ENCODE measurements around the gene IZUMO4. TPM values are rescaled to one million over a fixed set of nuclear protein-coding genes. Genes with fewer than 3 reads are reported as not detected.

Gene IZUMO4
- total RNA-seq, 1 experiment from 2014 or later, result 5.3 TPM

GRCh38 chr19:2072757-2073551, 23.8 kb upstream of the IZUMO4 start:
- Mint-ChIP-seq H3K36me3 (ENCODE audit: insufficient read depth, unreplicated experiment) (peaks cover 76% of the 10 kb centered on the region), H3K27ac (ENCODE audit: low read depth, unreplicated experiment) (no peak overlapping the region), H3K27me3 (ENCODE audit: insufficient read depth, unreplicated experiment) (no peaks in the 10 kb centered on the region), H3K4me3 (ENCODE audit: unreplicated experiment) (no peak overlapping the region), H3K4me1 (ENCODE audit: insufficient read depth, unreplicated experiment) (no peaks in the 10 kb centered on the region), H3K9me3 (ENCODE audit: unreplicated experiment) (no peaks in the 10 kb centered on the region)
- CTCF ChIA-PET, result interaction anchor here (1.0 kb wide), 1 partner anchor 54 kb away, joined by 4 read pairs; no protein-coding TSS in a partner anchor
- no peak for DNase-seq (ENCODE audit: unreplicated experiment)
- POLR2A ChIA-PET, result interaction anchor here (0.6 kb wide), 1 partner anchor 14 kb away, joined by 3 read pairs; no protein-coding TSS in a partner anchor
- intact Hi-C loops (cut with micrococcal nuclease), result no loop called here
- BruUV-seq (replicated peaks), result no TSS peak
- TF ChIP-seq CTCF (IDR thresholded peaks at IDR 0.05; ENCODE audit: unreplicated experiment), result no peak

DNA sequence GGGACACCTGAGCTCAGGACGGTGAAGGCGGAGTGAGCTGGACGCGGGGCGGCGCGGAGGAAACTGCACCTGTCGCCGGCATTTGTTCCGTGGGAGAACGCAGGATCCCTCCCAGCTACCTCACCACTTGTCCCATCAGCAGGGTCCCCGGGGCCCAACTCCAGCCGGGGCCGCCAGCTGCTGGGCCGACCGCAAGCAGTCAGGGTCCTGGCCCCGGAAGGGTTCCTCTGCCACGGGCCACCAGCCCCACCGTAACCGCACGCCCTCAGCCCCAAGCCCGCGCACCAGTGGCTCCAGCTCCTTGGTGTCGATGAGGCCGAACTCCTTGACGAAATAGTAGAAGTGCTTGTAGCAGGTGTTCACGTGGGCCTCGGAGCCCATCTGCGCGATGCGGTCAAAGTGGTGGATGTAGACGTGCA, 20.2 kb upstream of the IZUMO4 start:
- Mint-ChIP-seq H3K9me3 (ENCODE audit: unreplicated experiment) (no peaks in the 10 kb centered on the region), H3K4me3 (ENCODE audit: unreplicated experiment) (no peak overlapping the region), H3K27ac (ENCODE audit: low read depth, unreplicated experiment) (no peak overlapping the region), H3K4me1 (ENCODE audit: insufficient read depth, unreplicated experiment) (peaks cover 6% of the 10 kb centered on the region), H3K27me3 (ENCODE audit: insufficient read depth, unreplicated experiment) (no peaks in the 10 kb centered on the region), H3K36me3 (ENCODE audit: insufficient read depth, unreplicated experiment) (peaks cover 78% of the 10 kb centered on the region)
- DNase-seq (ENCODE audit: unreplicated experiment), result no peak
- intact Hi-C loops (cut with micrococcal nuclease), result no loop called here
- no TSS peak for BruUV-seq (replicated peaks)
- ChIA-PET POLR2A (no interaction called here), CTCF (interaction anchor here (0.6 kb wide), 1 partner anchor 18 kb away, joined by 4 read pairs; no protein-coding TSS in a partner anchor)
- TF ChIP-seq CTCF (IDR thresholded peaks at IDR 0.05; ENCODE audit: unreplicated experiment), result no peak

- POLR2A ChIA-PET, result interaction anchor here (0.6 to 1.2 kb wide), 2 partner anchors 15 to 65 kb away, joined by 3 read pairs; no protein-coding TSS in a partner anchor
- intact Hi-C loops (cut with micrococcal nuclease), result no loop called here
- no peak overlapping the region for H3K4me3 Mint-ChIP-seq (ENCODE audit: unreplicated experiment)
- no TSS peak for BruUV-seq (replicated peaks)
- no peaks in the 10 kb centered on the region for H3K9me3 Mint-ChIP-seq (ENCODE audit: unreplicated experiment)
- no peak for DNase-seq (ENCODE audit: unreplicated experiment)
- H3K36me3 Mint-ChIP-seq (ENCODE audit: insufficient read depth, unreplicated experiment), result peaks cover 70% of the 10 kb centered on the region
- H3K4me1 Mint-ChIP-seq (ENCODE audit: insufficient read depth, unreplicated experiment), result peaks cover 6% of the 10 kb centered on the region
- TF ChIP-seq CTCF (IDR thresholded peaks at IDR 0.05; ENCODE audit: unreplicated experiment), result no peak
- H3K27me3 Mint-ChIP-seq (ENCODE audit: insufficient read depth, unreplicated experiment), result no peaks in the 10 kb centered on the region
- no peak overlapping the region for H3K27ac Mint-ChIP-seq (ENCODE audit: low read depth, unreplicated experiment)
- CTCF ChIA-PET, result interaction anchor here (1.5 kb wide), 1 partner anchor 57 kb away, joined by 5 read pairs; no protein-coding TSS in a partner anchor
Observed at GRCh38 chr19:2077398-2077797, 19.3 kb upstream of the IZUMO4 start.

- BruUV-seq (replicated peaks), result no TSS peak
- intact Hi-C loops (cut with micrococcal nuclease), result no loop called here
- H3K27me3 Mint-ChIP-seq (ENCODE audit: insufficient read depth, unreplicated experiment), result no peaks in the 10 kb centered on the region
- peaks cover 63% of the 10 kb centered on the region for H3K36me3 Mint-ChIP-seq (ENCODE audit: insufficient read depth, unreplicated experiment)
- H3K4me1 Mint-ChIP-seq (ENCODE audit: insufficient read depth, unreplicated experiment), result peaks cover 6% of the 10 kb centered on the region
- TF ChIP-seq CTCF (IDR thresholded peaks at IDR 0.05; ENCODE audit: unreplicated experiment), result no peak
- H3K4me3 Mint-ChIP-seq (ENCODE audit: unreplicated experiment), result no peak overlapping the region
- no peak overlapping the region for H3K27ac Mint-ChIP-seq (ENCODE audit: low read depth, unreplicated experiment)
- H3K9me3 Mint-ChIP-seq (ENCODE audit: unreplicated experiment), result no peaks in the 10 kb centered on the region
- no peak for DNase-seq (ENCODE audit: unreplicated experiment)
- ChIA-PET CTCF (interaction anchor here (0.7 to 1.5 kb wide), 2 partner anchors 58 to 252 kb away, joined by 3 to 5 read pairs; no protein-coding TSS in a partner anchor), POLR2A (interaction anchor here (0.6 to 1.2 kb wide), 2 partner anchors 16 to 66 kb away, joined by 3 read pairs; no protein-coding TSS in a partner anchor)
Observed at GRCh38 chr19:2077833-2078619, 18.7 kb upstream of the IZUMO4 start.

All from MCF 10A (cell line).